SU-DHL-6 (cell line): ENCODE results near the gene PDCD10.

Experiments used
- H2AFZ ChIP-seq: fragments of 200-600 bp; sonication (generic); 2 replicates; pipeline ENCODE4 v1.6.1; 2014; ENCODE audit warnings: low read depth, mild to moderate bottlenecking, moderate library complexity, mixed read lengths, antibody characterized with exemption, low read length; ENCODE audit not compliant: severe bottlenecking
- H3F3A ChIP-seq: fragments of 200-600 bp; shearing (Covaris generic); 2 replicates; pipeline ENCODE4 v1.6.0; 2016; ENCODE audit warnings: antibody characterized with exemption, mild to moderate bottlenecking; ENCODE audit not compliant: insufficient read depth
- H3K27ac ChIP-seq: fragments of 200-600 bp; sonication (generic); 2 replicates; pipeline ENCODE4 v1.5.1; 2016; ENCODE audit warnings: low read depth, mild to moderate bottlenecking, low read length, moderate library complexity, mixed read lengths
- H3K27me3 ChIP-seq: fragments of 200-600 bp; sonication (generic), shearing (Covaris generic); 2 replicates; pipeline ENCODE4 v1.6.0; 2014; ENCODE audit warnings: mild to moderate bottlenecking, low read length
- H3K36me3 ChIP-seq: fragments of 200-600 bp; sonication (generic); 2 replicates; pipeline ENCODE4 v1.6.1; 2014; ENCODE audit warnings: mild to moderate bottlenecking, low read length, mixed read lengths
- H3K4me2 ChIP-seq: fragments of 300-600, 200-600 bp; shearing (Covaris generic), sonication (generic); 2 replicates; pipeline ENCODE4 v1.6.0; 2014; ENCODE audit warnings: low read length, low read depth, mild to moderate bottlenecking; ENCODE audit not compliant: poor library complexity, severe bottlenecking
- H3K4me3 ChIP-seq: fragments of 200-600 bp; sonication (generic); 2 replicates; pipeline ENCODE4 v1.5.1; 2014; ENCODE audit warnings: antibody characterized with exemption, low read length, mild to moderate bottlenecking, mixed read lengths; ENCODE audit not compliant: insufficient read depth, poor library complexity, severe bottlenecking
- H3K79me2 ChIP-seq: fragments of 200-600 bp; sonication (generic); 2 replicates; pipeline ENCODE4 v1.6.1; 2014; ENCODE audit warnings: mild to moderate bottlenecking, low read length, moderate library complexity; ENCODE audit not compliant: insufficient read depth
- H3K9ac ChIP-seq: fragments of 200-600 bp; sonication (generic); 2 replicates; pipeline ENCODE4 v1.7.0; 2014; ENCODE audit warnings: mild to moderate bottlenecking, low read length
- H3K9me2 ChIP-seq: fragments of 200-600 bp; sonication (generic); replicated peaks from 2 replicates; pipeline ENCODE4 v1.6.1; 2014; ENCODE audit warnings: low read length; ENCODE audit not compliant: insufficient read depth
- H3K9me3 ChIP-seq: fragments of 200-600 bp; sonication (generic); 2 replicates; pipeline ENCODE4 v1.6.1; 2014; ENCODE audit warnings: low read length, mixed read lengths; ENCODE audit not compliant: insufficient read depth
- H4K20me1 ChIP-seq: fragments of 200-600 bp; sonication (generic); 2 replicates; pipeline ENCODE4 v1.6.1; 2014; ENCODE audit warnings: low read depth, mild to moderate bottlenecking, antibody characterized with exemption, low read length, moderate library complexity, mixed read lengths
- EZH2phosphoT487 ChIP-seq: fragments of 200-600 bp; sonication (generic), shearing (Covaris generic); conservative IDR thresholded peaks from 2 replicates; pipeline ENCODE4 v1.6.1; 2018; ENCODE audit warnings: mild to moderate bottlenecking, antibody characterized with exemption, low read length, moderate library complexity, mixed read lengths
- TF ChIP-seq, protein P1 (sequence below): fragments of 200-600 bp; sonication (generic); IDR thresholded peaks from one replicate; pipeline ENCODE4 v1.5.1; 2017; ENCODE audit warnings: antibody characterized with exemption, mild to moderate bottlenecking, low read length, moderate library complexity; ENCODE audit not compliant: insufficient read depth, poor library complexity, severe bottlenecking

PDCD10 gene

DNA sequence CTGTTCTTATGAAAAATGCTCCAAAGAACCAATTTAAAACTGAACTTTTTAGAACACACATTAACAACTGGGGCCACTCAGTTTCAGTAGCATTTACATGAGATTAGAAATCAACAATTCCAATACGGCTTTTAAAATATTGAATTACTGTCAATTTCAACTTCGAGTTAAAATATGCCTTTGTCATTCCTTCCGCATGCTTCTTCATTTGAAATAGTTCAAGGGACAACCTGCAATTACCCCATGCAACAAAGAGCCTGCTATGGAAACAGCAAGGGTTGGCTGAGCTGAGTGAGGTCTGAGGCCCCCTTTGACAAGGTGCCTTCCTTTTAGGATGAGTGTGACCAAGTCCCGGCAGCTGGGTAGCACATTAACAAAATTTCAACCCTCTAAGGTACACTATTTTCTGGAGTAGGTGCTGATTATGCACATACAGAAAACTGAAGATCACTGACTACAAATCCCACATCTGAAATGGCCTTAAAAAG, 11.6 kb downstream of the PDCD10 start:
- no peaks in the 10 kb centered on the region for H3K9me3 ChIP-seq
- peaks cover 5% of the 10 kb centered on the region for H4K20me1 ChIP-seq
- no peak overlapping the region for H3K27ac ChIP-seq
- no peak overlapping the region for H3K4me2 ChIP-seq
- no peaks in the 10 kb centered on the region for H3K27me3 ChIP-seq
- TF ChIP-seq, protein P1, sequence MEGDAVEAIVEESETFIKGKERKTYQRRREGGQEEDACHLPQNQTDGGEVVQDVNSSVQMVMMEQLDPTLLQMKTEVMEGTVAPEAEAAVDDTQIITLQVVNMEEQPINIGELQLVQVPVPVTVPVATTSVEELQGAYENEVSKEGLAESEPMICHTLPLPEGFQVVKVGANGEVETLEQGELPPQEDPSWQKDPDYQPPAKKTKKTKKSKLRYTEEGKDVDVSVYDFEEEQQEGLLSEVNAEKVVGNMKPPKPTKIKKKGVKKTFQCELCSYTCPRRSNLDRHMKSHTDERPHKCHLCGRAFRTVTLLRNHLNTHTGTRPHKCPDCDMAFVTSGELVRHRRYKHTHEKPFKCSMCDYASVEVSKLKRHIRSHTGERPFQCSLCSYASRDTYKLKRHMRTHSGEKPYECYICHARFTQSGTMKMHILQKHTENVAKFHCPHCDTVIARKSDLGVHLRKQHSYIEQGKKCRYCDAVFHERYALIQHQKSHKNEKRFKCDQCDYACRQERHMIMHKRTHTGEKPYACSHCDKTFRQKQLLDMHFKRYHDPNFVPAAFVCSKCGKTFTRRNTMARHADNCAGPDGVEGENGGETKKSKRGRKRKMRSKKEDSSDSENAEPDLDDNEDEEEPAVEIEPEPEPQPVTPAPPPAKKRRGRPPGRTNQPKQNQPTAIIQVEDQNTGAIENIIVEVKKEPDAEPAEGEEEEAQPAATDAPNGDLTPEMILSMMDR: no peak
- TF ChIP-seq EZH2phosphoT487: no peak
- no peaks in the 10 kb centered on the region; the same call in 1 of the 2 replicates for H3F3A ChIP-seq
- H3K4me3 ChIP-seq: no peak overlapping the region
- H2AFZ ChIP-seq: no peak overlapping the region
- H3K36me3 ChIP-seq: peaks cover 32% of the 10 kb centered on the region
- H3K9me2 ChIP-seq: no peaks in the 10 kb centered on the region
- H3K79me2 ChIP-seq: peaks cover 74% of the 10 kb centered on the region
- H3K9ac ChIP-seq: no peak overlapping the region

DNA sequence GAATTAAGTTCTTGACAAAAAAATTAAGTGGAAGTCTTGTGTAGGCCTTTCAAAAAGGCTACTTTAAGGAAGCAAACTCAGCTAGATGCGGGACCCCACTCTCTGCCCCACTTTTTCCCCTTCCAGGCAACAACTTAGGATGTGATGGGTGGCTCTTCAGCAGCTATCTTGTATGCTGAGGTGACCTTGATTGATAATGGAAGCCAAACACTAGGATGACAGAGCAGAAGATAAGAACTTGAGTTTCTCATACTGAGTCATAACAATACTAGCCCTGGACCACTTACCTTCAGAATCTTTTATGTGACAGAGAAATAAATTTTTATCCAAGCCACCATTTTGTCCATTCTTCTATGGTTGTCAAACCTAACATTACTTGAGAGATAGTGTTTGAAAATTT, 16.1 kb downstream of the PDCD10 start:
- H4K20me1 ChIP-seq: 0 out of 2 replicates have a peak, but pooled peaks cover 4% of the 10 kb centered on the region
- H2AFZ ChIP-seq: no peak overlapping the region
- no peak overlapping the region for H3K27ac ChIP-seq
- TF ChIP-seq EZH2phosphoT487: no peak
- TF ChIP-seq, protein P1: no peak
- H3K4me2 ChIP-seq: no peak overlapping the region
- no peaks in the 10 kb centered on the region for H3K9me2 ChIP-seq
- no peaks in the 10 kb centered on the region for H3F3A ChIP-seq
- H3K9me3 ChIP-seq: no peaks in the 10 kb centered on the region
- H3K4me3 ChIP-seq: no peak overlapping the region
- H3K9ac ChIP-seq: no peak overlapping the region
- peaks cover 66% of the 10 kb centered on the region for H3K79me2 ChIP-seq
- H3K36me3 ChIP-seq: peaks cover 37% of the 10 kb centered on the region
- no peaks in the 10 kb centered on the region for H3K27me3 ChIP-seq

DNA sequence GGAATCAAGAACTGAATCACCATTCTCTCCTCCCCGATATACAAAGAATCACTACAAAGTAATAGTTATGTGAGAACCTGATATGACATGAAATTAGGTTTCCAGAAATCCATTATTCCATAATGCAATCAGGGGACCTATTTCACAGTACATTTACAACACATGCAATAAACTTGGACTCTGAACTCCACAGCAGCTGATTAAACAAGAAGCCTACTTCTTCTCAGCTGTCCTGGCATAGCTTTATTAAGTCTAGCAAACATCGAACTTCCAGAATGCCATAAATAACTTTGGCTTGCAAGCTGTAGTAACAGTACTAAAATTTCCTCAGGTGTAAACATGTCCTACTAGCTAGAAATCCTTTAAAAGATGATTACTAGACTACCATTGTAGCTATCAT, 17.8 kb downstream of the PDCD10 start:
- no peaks in the 10 kb centered on the region for H3K27me3 ChIP-seq
- TF ChIP-seq EZH2phosphoT487: no peak
- TF ChIP-seq, protein P1: no peak
- no peak overlapping the region for H3K4me2 ChIP-seq
- H3F3A ChIP-seq: no peaks in the 10 kb centered on the region
- no peak overlapping the region for H2AFZ ChIP-seq
- H3K27ac ChIP-seq: no peak overlapping the region
- peaks cover 45% of the 10 kb centered on the region for H3K36me3 ChIP-seq
- H4K20me1 ChIP-seq: peaks cover 17% of the 10 kb centered on the region; the same call in 1 of the 2 replicates
- H3K79me2 ChIP-seq: peaks cover 66% of the 10 kb centered on the region
- H3K4me3 ChIP-seq: no peak overlapping the region
- H3K9me3 ChIP-seq: no peaks in the 10 kb centered on the region
- no peaks in the 10 kb centered on the region for H3K9me2 ChIP-seq
- no peak overlapping the region for H3K9ac ChIP-seq
